OCI-LY3 (cell line): ENCODE data around the gene GRID2.

Source experiments
- H2AFZ ChIP-seq: fragments of 200-600, 300-600 bp; shearing (Covaris generic); 2 replicates; pipeline ENCODE4 v1.6.0; 2014; ENCODE audit warnings: antibody characterized with exemption, low read depth, low read length
- H3K27ac ChIP-seq: fragments of 200-600, 300-600 bp; sonication (generic); 2 replicates; pipeline ENCODE4 v1.5.1; 2014; ENCODE audit warnings: mild to moderate bottlenecking, low read length, moderate library complexity, mixed read lengths
- H3K27me3 ChIP-seq: fragments of 200-600, 300-600 bp; sonication (generic); 2 replicates; pipeline ENCODE4 v1.6.1; 2014; ENCODE audit warnings: low read depth, low read length, mixed read lengths
- H3K36me3 ChIP-seq: fragments of 200-600, 300-600 bp; sonication (generic); replicated peaks from 2 replicates; pipeline ENCODE3; 2014; ENCODE audit warnings: low read depth, low read length, mixed read lengths
- H3K4me1 ChIP-seq: fragments of 300-600, 200-600 bp; sonication (generic); 2 replicates; pipeline ENCODE4 v1.6.1; 2014; ENCODE audit warnings: low read length, mixed read lengths
- H3K4me2 ChIP-seq: fragments of 200-600, 300-600 bp; sonication (generic); 2 replicates; pipeline ENCODE4 v1.6.1; 2014; ENCODE audit warnings: low read length, mixed read lengths
- H3K4me3 ChIP-seq: fragments of 300-600, 200-600 bp; sonication (generic); 2 replicates; pipeline ENCODE4 v1.5.1; 2014; ENCODE audit warnings: antibody characterized with exemption, mild to moderate bottlenecking, low read length, moderate library complexity
- H3K79me2 ChIP-seq: fragments of 300-600, 200-600 bp; shearing (Covaris generic); 2 replicates; pipeline ENCODE4 v1.6.1; 2014; ENCODE audit warnings: mild to moderate bottlenecking, low read length, mixed read lengths
- H3K9ac ChIP-seq: fragments of 300-600, 200-600 bp; shearing (Covaris generic); 2 replicates; pipeline ENCODE4 v1.6.0; 2014; ENCODE audit warnings: mild to moderate bottlenecking, low read length, moderate library complexity
- H3K9me3 ChIP-seq: fragments of 200-600, 300-600 bp; shearing (Covaris generic); 2 replicates; pipeline ENCODE4 v1.6.1; 2014; ENCODE audit warnings: low read length, mixed read lengths; ENCODE audit not compliant: insufficient read depth
- H4K20me1 ChIP-seq: fragments of 200-600, 300-600 bp; sonication (generic); 2 replicates; pipeline ENCODE4 v1.6.1; 2016; ENCODE audit warnings: low read length, mixed read lengths; ENCODE audit not compliant: insufficient read depth
- EZH2phosphoT487 ChIP-seq: fragments of 200-600 bp; shearing (Covaris generic); IDR thresholded peaks from 2 replicates; pipeline ENCODE4 v1.6.1; 2018; ENCODE audit warnings: antibody characterized with exemption, mixed run types, low read depth
- TF ChIP-seq, protein P1 (sequence below): fragments of 200-600, 300-600 bp; sonication (generic); IDR thresholded peaks from 2 replicates; pipeline ENCODE4 v1.5.1; 2014; ENCODE audit warnings: antibody characterized with exemption, low read length, low read depth

Gene GRID2

GRCh38 chr4:93201471-93202096 lies 897.8 kb downstream of the GRID2 start:
- H3K4me2 ChIP-seq = no peak overlapping the region
- no peaks in the 10 kb centered on the region for H4K20me1 ChIP-seq
- no peak for TF ChIP-seq EZH2phosphoT487
- TF ChIP-seq, protein P1, sequence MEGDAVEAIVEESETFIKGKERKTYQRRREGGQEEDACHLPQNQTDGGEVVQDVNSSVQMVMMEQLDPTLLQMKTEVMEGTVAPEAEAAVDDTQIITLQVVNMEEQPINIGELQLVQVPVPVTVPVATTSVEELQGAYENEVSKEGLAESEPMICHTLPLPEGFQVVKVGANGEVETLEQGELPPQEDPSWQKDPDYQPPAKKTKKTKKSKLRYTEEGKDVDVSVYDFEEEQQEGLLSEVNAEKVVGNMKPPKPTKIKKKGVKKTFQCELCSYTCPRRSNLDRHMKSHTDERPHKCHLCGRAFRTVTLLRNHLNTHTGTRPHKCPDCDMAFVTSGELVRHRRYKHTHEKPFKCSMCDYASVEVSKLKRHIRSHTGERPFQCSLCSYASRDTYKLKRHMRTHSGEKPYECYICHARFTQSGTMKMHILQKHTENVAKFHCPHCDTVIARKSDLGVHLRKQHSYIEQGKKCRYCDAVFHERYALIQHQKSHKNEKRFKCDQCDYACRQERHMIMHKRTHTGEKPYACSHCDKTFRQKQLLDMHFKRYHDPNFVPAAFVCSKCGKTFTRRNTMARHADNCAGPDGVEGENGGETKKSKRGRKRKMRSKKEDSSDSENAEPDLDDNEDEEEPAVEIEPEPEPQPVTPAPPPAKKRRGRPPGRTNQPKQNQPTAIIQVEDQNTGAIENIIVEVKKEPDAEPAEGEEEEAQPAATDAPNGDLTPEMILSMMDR = no peak
- H3K79me2 ChIP-seq = no peaks in the 10 kb centered on the region
- H3K27ac ChIP-seq = no peak overlapping the region
- H3K4me3 ChIP-seq = no peak overlapping the region
- no peaks in the 10 kb centered on the region for H3K4me1 ChIP-seq
- H2AFZ ChIP-seq = no peak overlapping the region
- H3K9ac ChIP-seq = no peak overlapping the region
- no peaks in the 10 kb centered on the region for H3K9me3 ChIP-seq
- H3K36me3 ChIP-seq = no peaks in the 10 kb centered on the region
- H3K27me3 ChIP-seq = no peaks in the 10 kb centered on the region

- TF ChIP-seq, protein P1 = no peak
- TF ChIP-seq EZH2phosphoT487 = no peak
- Histone ChIP-seq H4K20me1 (no peaks in the 10 kb centered on the region), H3K36me3 (no peaks in the 10 kb centered on the region), H3K9me3 (no peaks in the 10 kb centered on the region), H3K9ac (no peak overlapping the region), H3K27ac (no peak overlapping the region), H3K4me3 (no peak overlapping the region), H3K27me3 (no peaks in the 10 kb centered on the region), H3K79me2 (no peaks in the 10 kb centered on the region), H2AFZ (no peak overlapping the region), H3K4me2 (no peak overlapping the region), H3K4me1 (no peaks in the 10 kb centered on the region)
These were observed 899.9 kb downstream of the GRID2 start for GRCh38 chr4:93203708-93204107.

GRCh38 chr4:93212250-93212649 lies 908.5 kb downstream of the GRID2 start:
- Histone ChIP-seq H3K4me2 (no peak overlapping the region), H3K36me3 (no peaks in the 10 kb centered on the region), H3K4me3 (no peak overlapping the region), H4K20me1 (no peaks in the 10 kb centered on the region), H3K79me2 (no peaks in the 10 kb centered on the region), H2AFZ (no peak overlapping the region), H3K9ac (no peak overlapping the region), H3K27ac (no peak overlapping the region), H3K9me3 (no peaks in the 10 kb centered on the region), H3K4me1 (no peaks in the 10 kb centered on the region), H3K27me3 (no peaks in the 10 kb centered on the region)
- no peak for TF ChIP-seq EZH2phosphoT487
- TF ChIP-seq, protein P1 = no peak

GRCh38 chr4:93216646-93217045 lies 912.9 kb downstream of the GRID2 start:
- Histone ChIP-seq H4K20me1 (no peaks in the 10 kb centered on the region), H3K79me2 (no peaks in the 10 kb centered on the region), H3K4me3 (no peak overlapping the region), H3K4me2 (no peak overlapping the region), H3K4me1 (no peaks in the 10 kb centered on the region; the same call in 1 of the 2 replicates), H3K9me3 (no peaks in the 10 kb centered on the region), H3K27me3 (no peaks in the 10 kb centered on the region), H3K9ac (no peak overlapping the region), H2AFZ (no peak overlapping the region), H3K36me3 (no peaks in the 10 kb centered on the region), H3K27ac (no peak overlapping the region)
- TF ChIP-seq, protein P1 = no peak
- TF ChIP-seq EZH2phosphoT487 = no peak
